Heart left ventricle (tissue), 16 donors: ENCODE results near the gene GSDME. TPM values are rescaled to one million over a fixed set of nuclear protein-coding genes. Genes with fewer than 3 reads are reported as not detected.

ENCODE experiments used
- ATAC-seq, 4 donors: fragments of 200-7000 bp; cut with Tn5 transposase; one replicate each; pipeline ENCODE4 v1.9.1; 2020 to 2022; ENCODE audit warnings: moderate library complexity in 4 of 4, mild to moderate bottlenecking in 3 of 4, moderate number of reproducible peaks in 1 of 4
- DNase-seq, 5 donors: peaks; one replicate each; pipeline ENCODE4 v3.0.0-alpha.2; 2020
- H3K27ac ChIP-seq, 12 donors: fragments of 200-600 bp; sonication (generic) in 4 of 12; one replicate each; pipeline versions ENCODE4 v1.5.0 to v1.8.0; 2016 to 2022; ENCODE audit warnings: mild to moderate bottlenecking in 2 of 12
- H3K27me3 ChIP-seq, 9 donors: fragments of 200-600 bp; sonication (generic) in 2 of 9; one replicate each; pipeline versions ENCODE4 v1.5.1 to v1.8.0; 2016 to 2022; ENCODE audit warnings: mild to moderate bottlenecking in 3 of 9
- H3K36me3 ChIP-seq, 9 donors: fragments of 200-600 bp; sonication (generic) in 2 of 9; one replicate each; pipeline versions ENCODE4 v1.5.0 to v1.8.0; 2018 to 2022; ENCODE audit warnings: mild to moderate bottlenecking in 2 of 9
- H3K4me1 ChIP-seq, 12 donors: fragments of 200-600 bp; sonication (generic) in 4 of 12; one replicate each; pipeline versions ENCODE4 v1.5.0 to v1.8.0; 2016 to 2022; ENCODE audit warnings: mild to moderate bottlenecking in 3 of 12
- H3K4me3 ChIP-seq, 12 donors: fragments of 200-600 bp; sonication (generic) in 4 of 12; one replicate each; pipeline versions ENCODE4 v1.5.0 to v1.8.0; 2017 to 2022; ENCODE audit warnings: mild to moderate bottlenecking in 9 of 12, moderate library complexity in 4 of 12
- H3K9me3 ChIP-seq, 12 donors: fragments of 200-600 bp; sonication (generic) in 4 of 12; one replicate each; pipeline versions ENCODE4 v1.5.0 to v1.8.0; 2016 to 2022; ENCODE audit warnings: mild to moderate bottlenecking in 1 of 12
- CTCF ChIP-seq, 12 donors: fragments of 200-600 bp; sonication (generic) in 4 of 12; IDR thresholded peaks; one replicate each; pipeline versions ENCODE4 v1.5.0 to v1.8.0; 2018 to 2022; ENCODE audit warnings: antibody characterized with exemption in 12 of 12, mild to moderate bottlenecking in 5 of 12
- POLR2A ChIP-seq, 2 donors: fragments of 450-650 bp; IDR thresholded peaks; one replicate each; pipeline ENCODE4 v1.6.1; 2017; ENCODE audit warnings: antibody characterized with exemption in 2 of 2, mild to moderate bottlenecking in 2 of 2, moderate library complexity in 2 of 2
- WGBS, 4 donors: extraction: QIAGEN DNeasy Blood & Tissue Kit in 2 of 4; methylation state at CpG; one replicate each; pipeline versions ENCODE4 v1.1.5 to v1.1.7; 2013 to 2018; 5-methylcytosine and 5-hydroxymethylcytosine counted together
- intact Hi-C, 10 donors: fragments of 100-400 bp; cut with DNase I; formaldehyde crosslinking; loops; one replicate each; pipeline versions ENCODE4 v1.11.1 to v1.14.2; 2022
- polyA plus RNA-seq, 2 donors: library from polyadenylated mRNA; stranded (reverse); fragments of 200-250 nt; gene quantifications; one replicate each; pipeline ENCODE4 v1.2.3, GENCODE V29; 2013
- total RNA-seq, 9 donors: library from RNA; depleted of rRNA in 2 of 9; stranded (reverse); fragments of >200 nt in 2 of 9; fragmentation: NEBNext Ultra II Directional in 3 of 9; extraction: Animal tissue kit (Norgen Biotek cat#: 25700) in 3 of 9; gene quantifications; one replicate each; pipeline versions ENCODE4 v1.1.0 to v1.2.4, GENCODE V29; 2016 to 2023
- donor health status: ischemic (EF 13 %, LVEDD 7.1; RV severe dilation, severe dysfunction).
- donor health status: healthy with polysubstance abuse.
- donor health status: DM: no; HTN: yes; CAD: no.
- donor health status: DM: no; HTN: no; CAD: no.
- donor health status: ischemic (EF 25% LVEDD 6.9; RV normal size, moderate dysfunction).
- donor health status: ischemic (EF 25% LVEDD 5.7; RV mildly dilated, moderate dysfunction).
- donor health status: healthy.
- donor health status: DM: yes; HTN: yes; CAD: no.
- donor health status: ischemic (EF 35%, LVEDD 5.7; RV mildly dilated, moderate dysfunction).
- donor health status: nonischemic (EF 11% LVEDD 7.7; RV severe dilation, severe dysfunction).
- donor health status: DM: yes; HTN: yes; CAD: no.
- donor health status: PGD.
- donor health status: ischemic (EF 29% LVEDD 5.4; RV normal size, mild dysfunction).
- donor health status: nonischemic (EF 23%, LVEDD 6.1; RV moderate dilation, normal function).

Gene GSDME
- total and polyA plus RNA-seq, 11 donors = 2.6 to 17.4 (median 4.9) TPM

DNA sequence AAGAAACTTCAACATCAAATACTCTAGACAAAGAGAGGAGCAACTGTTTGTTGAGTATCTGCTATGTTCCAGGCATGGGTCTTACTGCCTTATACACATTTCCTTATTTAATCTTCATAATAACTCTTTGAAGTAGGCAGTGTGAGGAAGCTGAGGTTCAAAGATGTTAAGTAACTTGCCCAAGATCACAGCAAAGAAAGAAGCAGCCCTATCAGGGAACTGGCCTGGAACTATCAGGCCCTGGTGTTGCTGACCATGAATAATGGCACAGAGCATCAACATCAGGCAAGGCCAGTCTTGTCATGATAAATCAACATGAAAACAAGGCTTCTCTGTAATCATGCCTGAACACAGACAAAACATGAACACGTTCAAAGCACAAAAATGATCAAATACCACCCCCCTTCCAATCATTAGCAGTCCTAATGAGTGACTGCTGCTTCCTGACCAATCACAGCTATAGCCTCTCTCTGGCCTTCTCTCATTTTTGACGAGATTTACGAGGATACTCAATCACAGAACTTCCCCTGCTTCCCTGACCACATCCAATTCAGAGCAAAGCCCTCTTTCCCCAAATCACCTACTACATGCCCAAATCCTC, 2.3 kb downstream of the GSDME start:
- 81 to 87% (median 82%) methylated on average over 3 of the region's 3 CpGs for WGBS, 4 donors
- no peaks in the 10 kb centered on the region for H3K9me3 ChIP-seq
- no peaks in the 10 kb centered on the region for H3K36me3 ChIP-seq
- TF ChIP-seq CTCF (IDR thresholded peaks at IDR 0.05) = no peak
- H3K4me3 ChIP-seq = no peak overlapping the region
- no peak for ATAC-seq
- no peak overlapping the region for H3K27ac ChIP-seq
- DNase-seq = no peak
- peaks cover 0 to 31% (median 4%) of the 10 kb centered on the region in 12 donors for H3K4me1 ChIP-seq
- peaks cover 0 to 11% (median 0%) of the 10 kb centered on the region in 9 donors for H3K27me3 ChIP-seq
- intact Hi-C loops = no loop called here

GRCh38 chr7:24752073-24752800, 5.0 kb downstream of the GSDME start:
- no peak overlapping the region for H3K27ac ChIP-seq
- 70 to 78% (median 73%) methylated on average over 3 of the region's 3 CpGs for WGBS, 4 donors
- H3K27me3 ChIP-seq = no peaks in the 10 kb centered on the region
- no peak for ATAC-seq
- no peak for TF ChIP-seq POLR2A (IDR thresholded peaks at IDR 0.05)
- TF ChIP-seq CTCF (IDR thresholded peaks at IDR 0.05) = no peak
- H3K4me1 ChIP-seq = peaks cover 0 to 22% (median 0%) of the 10 kb centered on the region in 12 donors
- H3K4me3 ChIP-seq = no peak overlapping the region
- no peaks in the 10 kb centered on the region for H3K9me3 ChIP-seq
- no peaks in the 10 kb centered on the region for H3K36me3 ChIP-seq
- no peak for DNase-seq
- intact Hi-C loops = no loop called here

DNA sequence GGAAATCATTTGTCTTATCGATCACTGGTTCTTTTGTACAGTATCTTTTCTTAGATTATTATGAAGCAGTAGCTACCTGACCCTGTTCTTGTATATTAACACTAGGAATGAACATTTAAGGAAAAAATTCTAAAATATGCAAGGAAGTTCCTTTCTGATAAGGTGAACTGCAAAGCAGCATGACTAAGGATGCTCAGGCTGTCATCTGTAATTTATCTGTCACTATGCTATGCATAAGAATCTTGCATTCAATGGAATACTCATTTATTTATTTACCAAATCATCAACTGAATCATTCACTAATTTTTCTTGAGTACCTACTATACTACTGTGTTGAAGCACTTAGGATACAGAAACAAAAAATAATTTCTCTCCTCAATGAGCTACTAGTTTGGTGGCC, 5.8 kb downstream of the GSDME start:
- H3K27me3 ChIP-seq = no peaks in the 10 kb centered on the region
- DNase-seq = no peak
- intact Hi-C loops = no loop called here
- no peaks in the 10 kb centered on the region for H3K9me3 ChIP-seq
- 76 to 78% (median 77%) methylated on average over 1 of the region's 1 CpG for WGBS, 4 donors
- TF ChIP-seq CTCF (IDR thresholded peaks at IDR 0.05) = no peak
- no peak for TF ChIP-seq POLR2A (IDR thresholded peaks at IDR 0.05)
- H3K36me3 ChIP-seq = peaks cover 0 to 5% (median 0%) of the 10 kb centered on the region in 9 donors
- no peak for ATAC-seq
- H3K4me3 ChIP-seq = no peak overlapping the region
- H3K4me1 ChIP-seq = peaks cover 0 to 19% (median 0%) of the 10 kb centered on the region in 12 donors
- no peak overlapping the region for H3K27ac ChIP-seq

DNA sequence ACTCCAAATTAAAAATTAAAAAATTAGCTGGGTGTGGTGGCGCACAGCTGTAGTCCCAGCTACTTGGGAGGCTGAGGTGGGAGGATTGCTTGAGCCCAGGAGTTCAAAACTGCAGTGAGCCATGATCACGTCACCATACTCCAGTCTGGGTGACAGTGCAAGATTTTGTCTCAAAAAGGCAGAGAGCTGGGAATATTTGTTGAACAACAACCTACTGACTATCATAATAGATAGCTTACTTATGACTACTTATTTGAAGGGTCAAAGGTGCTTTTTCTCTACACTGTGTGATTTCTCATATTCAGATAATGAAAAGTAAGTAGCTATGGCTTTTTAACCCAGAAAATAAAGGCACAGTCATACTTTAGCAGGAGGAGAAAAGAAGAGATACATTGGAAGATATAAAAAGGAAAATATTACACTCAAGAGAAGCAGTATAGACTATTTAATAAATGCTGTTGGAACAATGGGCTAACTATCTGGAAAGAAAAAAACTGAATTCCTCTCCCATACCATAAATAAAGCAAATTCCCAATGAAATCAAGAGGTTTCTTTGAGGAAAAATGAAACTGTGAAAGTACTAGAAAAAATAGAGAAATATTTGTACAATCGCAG, 6.7 kb downstream of the GSDME start:
- DNase-seq = no peak
- TF ChIP-seq CTCF (IDR thresholded peaks at IDR 0.05) (no peak), POLR2A (IDR thresholded peaks at IDR 0.05) (no peak)
- 92 to 98% (median 94%) methylated on average over 3 of the region's 3 CpGs for WGBS, 4 donors
- H3K4me3 ChIP-seq = no peak overlapping the region
- H3K27ac ChIP-seq = no peak overlapping the region
- ATAC-seq = no peak
- peaks cover 0 to 10% (median 0%) of the 10 kb centered on the region in 12 donors for H3K4me1 ChIP-seq
- intact Hi-C loops = no loop called here
- peaks cover 0 to 5% (median 0%) of the 10 kb centered on the region in 9 donors for H3K36me3 ChIP-seq
- H3K27me3 ChIP-seq = no peaks in the 10 kb centered on the region
- H3K9me3 ChIP-seq = no peaks in the 10 kb centered on the region
